NCI-H1092 treated with DMSO at 0.1 percent for 48 hours (cell line): ENCODE measurements around the gene USP30.
"Not testable (repeated sequence)": the region's sequence is repeated elsewhere in the genome, so short reads cannot be mapped to it uniquely, and the experiment has no call there.

ENCODE experiments used
- DNase-seq: peaks from one replicate; lab custom pipeline; 2025; lab: John Stamatoyannopoulos, UW

The USP30 gene

GRCh38 chr12:109053382-109054123 lies 1.2 kb downstream of the USP30 start:
- no peak for DNase-seq

GRCh38 chr12:109054124-109054513 lies 1.7 kb downstream of the USP30 start:
- DNase-seq = not testable (repeated sequence)

GRCh38 chr12:109054520-109054919 lies 2.1 kb downstream of the USP30 start:
- DNase-seq = no peak

GRCh38 chr12:109056891-109057290 lies 4.5 kb downstream of the USP30 start:
- DNase-seq = no peak

- no peak for DNase-seq
These were observed 5.0 kb downstream of the USP30 start for GRCh38 chr12:109057376-109057775.

GRCh38 chr12:109058773-109059172 lies 6.4 kb downstream of the USP30 start:
- DNase-seq = no peak

- no peak for DNase-seq
These were observed 11.8 kb downstream of the USP30 start for GRCh38 chr12:109064143-109064542.

GRCh38 chr12:109065154-109065852 lies 12.9 kb downstream of the USP30 start:
- no peak for DNase-seq

GRCh38 chr12:109065853-109066193 lies 13.4 kb downstream of the USP30 start:
- DNase-seq = no peak

GRCh38 chr12:109069307-109070271 lies 17.2 kb downstream of the USP30 start:
- no peak for DNase-seq

GRCh38 chr12:109074866-109075265 lies 22.5 kb downstream of the USP30 start:
- DNase-seq = no peak

GRCh38 chr12:109082751-109083150 lies 30.4 kb downstream of the USP30 start:
- DNase-seq = no peak

- no peak for DNase-seq
These were observed 32.0 kb downstream of the USP30 start for GRCh38 chr12:109084425-109084824.

- no peak for DNase-seq
These were observed 33.2 kb downstream of the USP30 start for GRCh38 chr12:109085590-109085989.

GRCh38 chr12:109087250-109087649 lies 34.9 kb downstream of the USP30 start:
- no peak for DNase-seq

- DNase-seq = no peak
These were observed 36.4 kb downstream of the USP30 start for GRCh38 chr12:109088818-109089217.

- no peak for DNase-seq
These were observed 37.3 kb downstream of the USP30 start for GRCh38 chr12:109089683-109090082.

GRCh38 chr12:109092497-109093021 lies 40.2 kb downstream of the USP30 start:
- DNase-seq = no peak

GRCh38 chr12:109093022-109093918 lies 40.9 kb downstream of the USP30 start, which contains the start of gene ALKBH2:
Gene ALKBH2 (minus strand): TSS chr12:109093472. CDS start chr12:109092786, 686 bp downstream.
- peak; percentile 83 for DNase-seq

- no peak for DNase-seq
These were observed 44.7 kb downstream of the USP30 start for GRCh38 chr12:109097140-109097434.

- peak; percentile 91 for DNase-seq
These were observed 45.2 kb downstream of the USP30 start, which contains the start of gene UNG for GRCh38 chr12:109097435-109098182. Gene UNG (plus strand): TSS chr12:109097597. CDS start chr12:109097680, 83 bp downstream.
